GF-D8 (cell line): Measurements from ENCODE around the gene HTR3E.
A peak's percentile ranks its signal among the peaks of the same experiment; 100 is the strongest.
"Not testable (repeated sequence)": the region's sequence is repeated elsewhere in the genome, so short reads cannot be mapped to it uniquely, and the experiment has no call there.

Experiments
- DNase-seq: peaks from one replicate; lab custom pipeline; 2025; lab: John Stamatoyannopoulos, UW

HTR3E gene, protein sequence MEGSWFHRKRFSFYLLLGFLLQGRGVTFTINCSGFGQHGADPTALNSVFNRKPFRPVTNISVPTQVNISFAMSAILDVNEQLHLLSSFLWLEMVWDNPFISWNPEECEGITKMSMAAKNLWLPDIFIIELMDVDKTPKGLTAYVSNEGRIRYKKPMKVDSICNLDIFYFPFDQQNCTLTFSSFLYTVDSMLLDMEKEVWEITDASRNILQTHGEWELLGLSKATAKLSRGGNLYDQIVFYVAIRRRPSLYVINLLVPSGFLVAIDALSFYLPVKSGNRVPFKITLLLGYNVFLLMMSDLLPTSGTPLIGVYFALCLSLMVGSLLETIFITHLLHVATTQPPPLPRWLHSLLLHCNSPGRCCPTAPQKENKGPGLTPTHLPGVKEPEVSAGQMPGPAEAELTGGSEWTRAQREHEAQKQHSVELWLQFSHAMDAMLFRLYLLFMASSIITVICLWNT

GRCh38 chr3:184096811-184097383 is at the start of gene HTR3E:
HTR3E (plus strand) TSS chr3:184097064; CDS start chr3:184097530, 466 bp downstream.
- no peak for DNase-seq

- DNase-seq, result no peak
Observed at GRCh38 chr3:184050217-184050847, 46.5 kb upstream of the HTR3E start.

GRCh38 chr3:184052767-184053166 is 44.1 kb upstream of the HTR3E start, which contains the start of gene HTR3C:
HTR3C (plus strand) TSS chr3:184053047; CDS start chr3:184053081, 34 bp downstream.
- no peak for DNase-seq

DNA sequence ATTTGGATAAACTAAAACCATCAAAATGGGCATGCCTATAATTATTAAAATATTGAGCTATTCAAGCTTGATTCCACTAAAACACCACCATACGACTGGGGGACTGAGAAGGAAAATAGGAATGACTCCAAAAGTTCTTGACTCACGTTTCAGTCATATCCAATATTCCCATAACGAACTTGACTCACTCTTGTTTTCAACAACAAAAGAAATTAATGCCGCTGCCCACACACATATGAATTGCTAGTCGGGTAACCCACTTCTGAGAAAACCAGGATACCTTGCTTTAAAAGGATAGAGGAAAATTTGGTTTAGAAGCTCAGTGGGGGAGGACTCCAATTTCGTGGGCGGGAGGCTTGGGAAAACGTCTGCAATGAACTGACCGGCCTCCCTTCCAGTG is 38.8 kb upstream of the HTR3E start:
- no peak for DNase-seq

DNA sequence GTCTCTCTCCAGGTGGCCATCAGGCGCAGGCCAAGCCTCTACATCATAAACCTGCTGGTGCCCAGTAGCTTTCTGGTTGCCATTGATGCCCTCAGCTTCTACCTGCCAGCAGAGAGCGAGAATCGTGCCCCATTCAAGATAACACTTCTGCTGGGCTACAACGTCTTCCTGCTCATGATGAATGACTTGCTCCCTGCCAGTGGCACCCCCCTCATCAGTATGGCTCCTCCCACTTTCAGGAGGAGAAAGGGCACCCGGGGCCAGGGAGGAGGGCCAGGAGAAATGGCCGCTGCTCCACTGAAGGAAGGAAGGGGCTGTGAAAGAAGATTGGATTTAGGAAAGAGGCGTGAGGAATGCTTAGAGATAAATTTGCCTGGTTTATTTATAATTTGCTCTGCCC is 37.4 kb upstream of the HTR3E start:
- no peak for DNase-seq

DNA sequence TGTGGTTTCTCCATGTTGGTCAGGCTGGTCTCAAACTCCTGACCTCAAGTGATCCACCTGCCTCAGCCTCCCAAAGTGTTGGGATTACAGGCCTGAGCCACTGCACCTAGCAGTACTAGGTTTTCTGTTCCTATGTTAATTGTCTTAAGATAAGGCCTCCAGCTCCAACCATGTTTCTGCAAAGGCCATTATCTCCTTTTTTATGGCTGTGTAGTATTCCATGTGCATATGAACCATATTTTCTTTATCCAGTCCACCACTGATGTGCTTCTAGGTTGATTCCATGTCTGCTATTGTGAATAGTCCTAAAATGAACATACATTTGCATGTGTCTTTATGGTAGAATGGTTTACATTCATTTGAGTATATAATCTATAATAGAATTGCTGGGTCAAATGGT is 34.2 kb upstream of the HTR3E start:
- no peak for DNase-seq

- no peak for DNase-seq
Observed at GRCh38 chr3:184066211-184066610, 30.7 kb upstream of the HTR3E start.

- no peak for DNase-seq
Observed at GRCh38 chr3:184067573-184068055, 29.2 kb upstream of the HTR3E start.

- no peak for DNase-seq
Observed at GRCh38 chr3:184068344-184068743, 28.5 kb upstream of the HTR3E start.

- not testable (repeated sequence) for DNase-seq
Observed at GRCh38 chr3:184071142-184071541, 25.7 kb upstream of the HTR3E start.

DNA sequence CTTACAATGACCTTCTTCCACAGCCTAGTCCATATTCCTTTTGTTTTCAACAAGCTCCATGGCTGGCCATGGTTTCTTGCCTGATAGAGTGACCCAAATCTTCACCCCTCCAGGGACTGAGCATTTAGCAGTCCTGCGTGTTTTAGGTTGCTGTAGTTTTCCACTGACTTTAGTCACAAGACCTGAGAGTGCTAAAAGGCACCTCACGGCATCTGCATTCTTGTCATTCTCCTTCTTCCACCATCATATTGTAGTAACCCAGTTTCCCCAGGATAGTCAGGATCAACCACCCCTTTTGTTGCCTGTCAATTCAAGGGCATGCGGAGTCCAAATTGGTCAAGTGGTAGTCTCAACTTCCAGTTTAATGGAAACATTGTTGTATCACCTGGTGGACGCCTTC is 23.2 kb upstream of the HTR3E start:
- no peak for DNase-seq

DNA sequence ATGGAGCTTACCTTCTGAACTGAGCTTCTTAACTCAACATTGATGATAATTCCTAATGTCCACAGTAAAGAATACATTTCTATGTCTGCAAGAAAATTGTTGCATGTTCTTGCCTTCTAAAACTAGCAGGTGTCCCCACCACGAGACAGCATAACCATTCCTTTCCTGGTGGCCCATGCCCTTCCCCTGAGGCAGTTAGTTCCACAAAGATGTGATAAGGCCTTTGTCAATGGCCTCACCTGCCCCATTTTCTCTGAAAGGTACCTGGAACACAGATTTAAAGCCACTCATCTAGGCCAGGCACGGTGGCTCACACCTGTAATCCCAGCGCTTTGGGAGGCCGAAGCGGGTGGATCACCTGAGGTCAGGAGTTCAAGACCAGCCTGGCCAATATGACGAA is 21.0 kb upstream of the HTR3E start:
- no peak for DNase-seq

DNA sequence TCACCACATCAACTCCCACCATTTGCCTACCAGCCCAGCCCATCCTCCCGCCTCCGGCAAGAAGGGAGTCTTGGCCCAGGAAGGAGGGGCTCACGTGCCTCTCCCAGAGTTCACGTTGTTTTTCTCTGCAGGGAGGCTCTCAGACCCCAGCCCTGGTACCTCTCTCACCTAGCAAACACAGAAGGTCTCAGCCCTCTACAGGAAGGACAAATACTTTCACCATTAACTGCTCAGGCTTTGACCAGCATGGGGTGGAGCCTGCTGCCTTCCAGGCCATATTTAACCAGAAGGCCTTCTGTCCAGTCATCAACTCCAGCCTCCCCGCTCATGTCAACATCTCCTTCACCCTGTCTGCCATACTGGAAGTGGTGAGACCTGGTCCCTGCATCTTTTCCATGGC is 19.0 kb upstream of the HTR3E start:
- DNase-seq, result no peak

GRCh38 chr3:184078851-184079250 is 18.0 kb upstream of the HTR3E start:
- DNase-seq, result no peak

DNA sequence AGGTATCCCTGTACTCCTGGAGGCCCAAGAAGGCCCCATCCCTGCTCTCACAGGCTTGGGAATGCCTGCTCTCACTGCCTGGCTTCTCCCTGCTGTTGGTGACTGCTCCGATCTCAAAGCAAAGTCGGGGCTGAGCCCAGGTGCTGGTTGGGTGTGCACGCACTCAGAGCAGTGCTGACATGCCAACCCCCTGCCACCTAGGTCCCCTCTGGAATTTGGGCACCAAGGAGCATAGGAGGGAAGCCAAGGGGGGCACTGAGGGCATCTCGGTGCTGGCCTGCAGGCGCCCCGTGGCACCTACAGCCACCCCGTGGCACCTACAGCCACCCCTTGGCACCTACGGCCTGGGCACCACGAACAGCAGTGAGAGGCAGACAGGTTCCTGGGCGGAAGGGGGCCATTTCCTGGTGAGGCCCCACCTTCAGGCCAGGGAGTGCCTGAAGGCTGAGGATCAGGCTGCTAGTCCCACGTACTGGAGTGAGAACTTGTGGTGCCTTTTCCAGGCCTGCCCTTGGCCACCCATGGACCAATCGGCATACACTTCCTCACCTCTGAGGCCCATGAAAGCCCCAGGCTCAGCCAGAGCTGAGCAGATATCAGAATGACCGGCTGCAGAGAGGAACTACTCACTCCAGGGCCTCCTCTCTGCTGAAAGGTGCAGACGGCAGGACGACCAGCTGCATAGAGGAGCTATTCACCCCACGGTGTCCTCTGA is 15.6 kb upstream of the HTR3E start:
- no peak for DNase-seq

DNA sequence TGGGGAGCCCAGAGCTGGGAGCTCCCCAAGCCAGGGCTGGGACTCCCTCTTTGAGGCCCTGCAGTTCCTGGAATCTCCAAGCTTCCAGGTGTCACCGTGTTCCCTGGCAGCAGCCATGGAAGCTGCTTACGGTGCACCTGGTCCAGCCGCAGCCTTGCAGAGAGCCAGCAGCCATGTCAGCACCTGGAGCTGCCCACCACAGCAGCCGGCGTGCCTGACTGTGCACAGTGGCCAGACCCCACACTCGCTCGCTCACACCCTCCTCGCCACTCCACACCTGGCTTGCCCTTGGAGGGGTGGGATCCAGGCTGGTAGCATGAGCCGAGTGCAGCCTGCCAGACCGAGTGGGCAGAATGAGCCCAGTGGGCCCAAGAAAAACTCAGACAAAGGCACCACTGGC is 14.8 kb upstream of the HTR3E start:
- DNase-seq, result no peak

DNA sequence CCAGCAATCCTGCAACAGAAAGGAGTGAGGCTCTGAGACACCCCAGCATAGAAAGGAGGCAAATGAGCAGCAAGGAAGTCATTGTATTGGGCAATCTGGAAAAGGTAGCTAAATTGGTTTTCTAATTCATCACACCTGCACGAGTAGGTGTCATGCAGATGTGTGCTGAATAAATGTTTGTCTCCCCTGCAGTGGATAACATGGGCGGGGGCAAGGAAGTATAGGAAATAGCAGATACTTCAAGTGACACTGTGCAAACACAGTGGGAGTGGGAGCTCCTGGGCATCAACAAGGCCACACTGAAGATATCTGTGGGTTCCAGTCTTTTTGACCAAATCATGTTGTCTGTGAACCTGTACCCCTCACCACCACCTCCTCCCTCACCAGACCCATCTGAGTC is 14.4 kb upstream of the HTR3E start:
- DNase-seq, result no peak

- peak; percentile 42 for DNase-seq
Observed at GRCh38 chr3:184085389-184085852, 11.4 kb upstream of the HTR3E start.

GRCh38 chr3:184092199-184092598 is 4.7 kb upstream of the HTR3E start:
- no peak for DNase-seq

- no peak for DNase-seq
Observed at GRCh38 chr3:184097556-184097955, 692 bp downstream of the HTR3E start.

GRCh38 chr3:184099806-184100686 is 3.2 kb downstream of the HTR3E start:
- no peak for DNase-seq
